GM20000 (cell line): ENCODE data around the gene MCL1.
A peak's percentile ranks its signal among the peaks of the same experiment; 100 is the strongest.

ENCODE experiments used
- DNase-seq: peaks from one replicate; pipeline ENCODE4 v3.0.0; 2012; ENCODE audit warnings: low spot score
- CTCF ChIP-seq: IDR thresholded peaks from 2 replicates; pipeline ENCODE4 v1.5.1; 2012; ENCODE audit warnings: mild to moderate bottlenecking, control low read depth; ENCODE audit errors: extremely low read depth, missing control alignments

The MCL1 gene

GRCh38 chr1:150620919-150621318, 41.5 kb upstream of the MCL1 start:
- no peak for TF ChIP-seq CTCF
- DNase-seq, result no peak

- TF ChIP-seq CTCF, result no peak
- DNase-seq, result no peak
Measured at GRCh38 chr1:150619576-150620509, 40.4 kb upstream of the MCL1 start.

- DNase-seq, result no peak
- TF ChIP-seq CTCF, result no peak
Measured at GRCh38 chr1:150615346-150616201, 36.2 kb upstream of the MCL1 start.

GRCh38 chr1:150613061-150613920, 33.9 kb upstream of the MCL1 start:
- DNase-seq, result peak; percentile 42
- TF ChIP-seq CTCF, result no peak

GRCh38 chr1:150612014-150612345, 32.6 kb upstream of the MCL1 start:
- no peak for DNase-seq
- no peak for TF ChIP-seq CTCF

GRCh38 chr1:150610576-150610975, 31.2 kb upstream of the MCL1 start:
- DNase-seq, result no peak

More at GRCh38 chr1:150610576-150610975, 31.2 kb upstream of the MCL1 start:
- TF ChIP-seq CTCF, result no peak
